NK-92 treated with Interleukin-12 subunit alpha and Interleukin-12 subunit beta, amount 100 ng/mL, for 24 hours (cell line): ENCODE data around the gene ROBO1.

Experiments
- DNase-seq: peaks from one replicate; lab custom pipeline; 2025; lab: John Stamatoyannopoulos, UW

Gene ROBO1

DNA sequence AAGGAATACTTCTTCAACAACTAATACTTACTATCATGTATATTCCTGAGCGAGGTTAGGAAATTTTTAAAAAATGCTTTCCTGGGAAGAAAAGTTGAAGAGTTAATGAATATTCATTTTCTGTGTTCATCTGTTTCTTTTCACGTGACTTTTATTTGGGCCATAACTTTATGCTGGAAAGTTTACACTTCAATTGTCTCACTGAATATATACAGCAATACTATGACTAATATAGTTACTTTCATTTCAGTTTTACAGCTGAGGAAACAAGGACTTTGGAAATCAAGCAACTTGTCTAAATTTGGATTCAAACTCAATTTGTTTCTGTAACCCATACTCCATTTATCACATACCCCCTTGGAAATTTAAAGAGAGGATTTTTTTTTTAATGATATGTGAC lies 894.2 kb downstream of the ROBO1 start:
- no peak for DNase-seq

DNA sequence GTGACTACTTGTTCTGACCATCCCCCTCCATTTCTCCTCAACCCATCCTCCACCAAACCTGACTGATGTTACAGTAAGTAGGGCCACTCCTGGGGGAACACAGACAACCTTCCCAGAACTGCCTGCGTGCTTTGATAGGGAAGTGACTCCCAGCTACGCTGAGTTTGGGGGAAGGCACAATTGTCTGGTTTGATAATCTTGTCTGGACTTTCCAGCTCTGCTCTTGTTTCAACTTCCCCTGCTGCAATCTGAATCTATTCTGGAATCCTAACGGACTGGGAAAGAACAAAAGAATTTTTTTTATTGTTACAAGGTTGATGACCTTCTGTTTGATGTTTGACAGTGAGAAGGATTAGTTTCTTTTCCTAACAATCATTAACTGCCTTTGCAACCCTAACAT lies 895.6 kb downstream of the ROBO1 start:
- DNase-seq, result no peak

DNA sequence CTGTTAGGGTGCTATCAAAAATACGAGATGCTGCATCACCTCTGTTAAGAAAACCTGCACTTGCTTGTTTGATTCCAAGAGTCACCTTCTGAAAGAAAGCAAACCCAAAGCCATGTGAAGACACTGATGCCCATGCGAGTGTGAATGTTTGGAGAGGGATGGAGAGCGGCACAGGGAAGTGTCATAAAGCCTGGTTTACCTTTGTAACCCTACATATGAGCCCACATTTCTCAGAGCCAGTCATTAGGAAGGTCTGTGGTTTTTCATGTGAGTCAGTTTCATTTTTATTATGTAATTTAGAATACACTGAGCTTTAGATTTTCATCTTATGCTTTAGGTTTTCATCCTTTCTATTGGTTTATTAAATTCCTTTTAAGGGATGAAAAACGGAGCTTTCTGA lies 896.8 kb downstream of the ROBO1 start:
- DNase-seq, result no peak

DNA sequence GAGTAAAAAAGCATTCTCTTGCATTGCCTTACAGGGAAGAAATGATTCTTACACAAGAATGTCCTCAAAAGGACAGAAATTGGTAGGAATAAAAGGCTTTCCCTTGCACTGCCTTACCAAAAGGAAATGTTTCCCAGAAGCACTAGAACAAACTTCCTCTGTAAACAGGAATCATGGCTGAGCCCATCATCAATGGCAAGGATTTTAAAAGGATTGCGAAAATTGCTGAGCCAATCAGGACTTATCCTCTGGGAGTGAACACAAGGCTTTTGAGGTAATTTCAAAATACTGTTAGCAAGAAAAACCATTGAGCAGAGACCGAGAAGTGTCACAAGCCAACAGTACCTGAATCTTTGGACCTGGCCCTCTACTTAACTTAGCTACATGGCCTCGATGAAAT lies 897.3 kb downstream of the ROBO1 start:
- no peak for DNase-seq

DNA sequence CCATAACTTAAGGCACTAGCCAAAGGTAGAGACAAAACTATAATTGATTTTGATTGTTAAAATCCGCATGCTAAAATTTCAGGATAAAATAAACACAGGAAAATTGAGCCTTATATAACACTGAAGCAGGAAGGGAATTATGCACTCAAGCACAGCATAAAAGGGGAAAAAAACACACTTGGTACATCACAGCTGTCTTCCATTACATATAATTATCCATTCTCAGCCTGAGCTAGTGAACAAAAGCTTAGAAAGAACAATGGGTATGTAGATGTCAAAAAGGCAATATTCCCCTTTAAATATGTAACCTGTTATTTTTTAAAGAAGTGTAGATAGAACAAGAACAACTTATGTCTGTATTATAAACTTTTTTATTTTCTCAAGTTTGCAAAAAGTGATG lies 899.2 kb downstream of the ROBO1 start:
- DNase-seq, result no peak

DNA sequence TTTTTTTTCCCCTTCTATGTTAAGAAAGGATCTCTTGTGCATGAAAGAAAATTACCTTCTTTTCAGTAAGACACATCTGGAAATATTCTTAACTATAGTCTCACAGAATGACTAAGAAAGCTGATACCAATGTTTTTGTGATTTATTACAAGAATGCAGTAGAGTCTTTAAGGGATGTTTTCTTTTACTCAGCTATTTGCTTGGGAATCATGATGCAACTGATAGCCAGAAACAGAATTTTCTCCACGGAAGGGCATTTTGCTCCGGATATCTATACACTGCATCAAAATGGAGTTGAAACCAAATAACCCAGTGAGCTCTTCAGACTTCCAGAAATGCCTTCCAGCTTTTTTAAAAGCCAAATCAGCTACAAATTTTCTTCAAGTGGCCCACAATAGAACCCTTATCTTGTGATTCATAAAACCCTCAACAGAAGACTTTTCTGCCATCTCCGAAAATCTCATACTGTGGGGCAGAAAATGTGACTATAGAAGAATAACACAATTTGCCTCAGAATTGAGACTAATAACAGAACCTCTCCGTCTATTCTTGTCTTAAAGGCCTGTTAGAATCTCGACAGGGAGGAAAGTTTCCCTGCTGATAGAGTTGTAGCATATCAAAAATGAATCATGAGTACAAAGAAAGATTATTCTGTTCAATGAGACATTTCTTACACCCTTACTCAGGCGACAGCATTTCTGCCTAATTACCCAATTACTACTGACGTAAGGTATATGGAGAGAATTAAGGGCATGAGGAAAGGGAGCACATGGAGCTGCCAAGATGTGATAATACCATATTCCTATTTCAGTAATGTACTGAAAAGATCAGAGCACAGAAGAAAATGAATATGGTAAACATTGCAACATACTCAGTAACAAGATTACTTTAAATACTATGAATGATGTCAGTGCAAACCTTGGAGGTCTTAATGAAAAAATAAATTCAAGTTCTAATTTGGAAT lies 900.1 kb downstream of the ROBO1 start:
- DNase-seq, result no peak

DNA sequence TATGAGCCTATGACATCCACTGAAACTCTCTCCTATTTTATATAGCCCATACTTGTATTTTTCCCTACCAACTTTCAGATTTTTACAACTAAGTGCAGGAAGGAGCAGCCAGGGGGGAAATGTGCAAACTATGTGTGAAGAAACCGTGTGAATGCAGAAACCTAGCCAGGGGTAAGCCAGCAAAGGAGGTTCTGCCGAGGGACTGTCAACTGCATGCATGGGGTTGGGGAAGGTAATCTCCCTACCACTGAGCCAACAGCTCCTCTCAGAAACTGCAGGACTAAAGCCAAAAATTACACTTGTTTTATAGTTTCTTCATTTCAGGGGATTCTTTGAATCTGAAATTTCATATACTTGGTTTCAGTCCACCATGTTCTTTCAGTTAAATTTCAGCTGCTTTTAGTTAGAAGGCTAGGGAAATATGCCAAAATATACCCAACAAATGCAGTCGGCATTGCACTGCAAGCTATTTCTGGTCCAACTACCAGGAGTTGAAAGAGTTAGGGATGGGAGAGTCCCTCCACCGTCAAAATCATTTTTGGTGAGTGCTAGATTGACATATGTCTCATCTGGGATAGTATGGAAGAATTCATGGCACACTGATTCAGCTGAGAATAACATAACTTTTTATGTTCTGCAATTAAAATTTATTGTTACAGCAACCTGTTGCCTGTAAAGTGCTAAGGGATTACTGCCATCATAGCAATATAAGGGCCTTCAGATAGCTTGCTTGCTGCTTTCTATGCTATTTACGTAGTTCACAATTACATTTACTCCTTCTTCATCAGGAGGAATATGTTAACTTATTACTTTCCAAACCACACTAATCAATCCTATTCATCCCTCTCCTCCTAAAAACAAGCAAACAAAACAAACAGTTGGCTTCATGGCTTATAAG lies 904.2 kb downstream of the ROBO1 start:
- DNase-seq, result no peak

DNA sequence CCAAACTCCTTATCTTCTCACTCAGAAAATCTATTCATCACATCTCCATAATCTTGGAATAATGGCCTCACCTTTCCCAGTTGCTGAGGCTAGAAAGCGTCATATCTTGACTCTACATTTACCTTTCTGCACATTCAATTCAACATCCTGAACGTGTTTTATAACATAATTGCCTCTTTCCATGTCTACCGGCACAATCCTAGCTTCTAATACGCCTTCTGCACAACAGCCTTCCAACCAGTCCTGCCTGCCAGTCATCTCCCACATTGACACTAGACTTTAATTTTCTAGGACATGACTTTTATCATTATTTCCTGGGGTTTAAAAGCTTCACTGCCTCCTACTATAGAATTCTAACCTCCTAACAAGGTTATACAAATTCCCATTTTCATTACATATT lies 906.6 kb downstream of the ROBO1 start:
- no peak for DNase-seq

DNA sequence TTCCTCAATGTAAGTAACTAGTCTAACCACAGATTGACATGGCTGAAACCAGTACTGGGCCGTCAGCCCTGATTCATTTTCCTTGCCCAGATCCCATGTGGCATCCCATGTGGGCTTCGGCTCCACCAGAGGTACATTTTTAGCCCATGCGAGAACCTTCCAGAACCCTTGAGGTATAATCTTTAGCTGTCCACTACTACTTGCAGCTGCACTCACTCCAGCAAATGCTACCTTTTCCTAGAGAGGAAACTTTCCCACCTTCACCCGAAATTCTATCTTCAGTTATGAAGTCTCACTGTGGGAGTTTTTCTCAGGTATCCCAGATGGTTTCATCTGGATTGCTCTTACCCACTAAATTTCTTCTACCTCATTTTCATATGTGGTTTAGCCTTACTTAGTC lies 907.2 kb downstream of the ROBO1 start:
- no peak for DNase-seq

DNA sequence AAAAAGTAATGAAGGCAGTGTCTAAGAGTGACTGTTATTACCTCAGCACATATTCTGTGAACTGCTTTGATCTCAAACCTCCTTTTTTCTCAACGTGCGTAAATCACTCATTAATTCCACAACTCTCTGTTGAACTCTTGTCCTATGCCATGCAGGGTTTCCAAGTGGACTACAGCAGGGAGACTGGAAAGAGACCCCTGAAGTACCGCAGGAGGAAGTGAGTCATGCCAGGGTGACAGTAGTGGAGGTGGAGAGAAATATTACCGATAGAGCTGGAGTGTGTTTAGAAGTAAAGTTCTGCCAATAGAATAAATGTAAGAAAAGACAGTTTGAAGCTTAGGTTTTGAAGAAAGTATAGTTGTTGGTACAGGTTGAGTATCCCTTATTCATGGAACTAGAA lies 908.9 kb downstream of the ROBO1 start:
- DNase-seq, result no peak

DNA sequence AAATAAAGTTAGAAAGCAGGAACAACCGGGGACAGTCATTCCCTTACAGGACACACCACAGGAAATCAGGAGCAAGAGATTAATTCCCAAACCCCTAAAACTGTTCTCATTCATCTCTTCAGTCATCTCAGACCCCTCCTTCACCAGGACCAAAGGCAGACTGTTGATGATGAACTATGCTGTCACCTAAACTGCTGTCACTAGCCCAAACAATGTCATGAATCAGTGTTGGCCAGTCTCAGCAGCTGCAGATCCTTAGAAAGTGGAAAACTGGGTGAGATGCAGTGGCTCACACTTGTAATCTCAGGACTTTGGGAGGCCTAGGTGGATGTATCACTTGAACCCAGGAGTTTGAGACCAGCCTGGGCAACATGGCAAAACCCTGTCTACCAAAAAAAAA lies 909.6 kb downstream of the ROBO1 start:
- no peak for DNase-seq

DNA sequence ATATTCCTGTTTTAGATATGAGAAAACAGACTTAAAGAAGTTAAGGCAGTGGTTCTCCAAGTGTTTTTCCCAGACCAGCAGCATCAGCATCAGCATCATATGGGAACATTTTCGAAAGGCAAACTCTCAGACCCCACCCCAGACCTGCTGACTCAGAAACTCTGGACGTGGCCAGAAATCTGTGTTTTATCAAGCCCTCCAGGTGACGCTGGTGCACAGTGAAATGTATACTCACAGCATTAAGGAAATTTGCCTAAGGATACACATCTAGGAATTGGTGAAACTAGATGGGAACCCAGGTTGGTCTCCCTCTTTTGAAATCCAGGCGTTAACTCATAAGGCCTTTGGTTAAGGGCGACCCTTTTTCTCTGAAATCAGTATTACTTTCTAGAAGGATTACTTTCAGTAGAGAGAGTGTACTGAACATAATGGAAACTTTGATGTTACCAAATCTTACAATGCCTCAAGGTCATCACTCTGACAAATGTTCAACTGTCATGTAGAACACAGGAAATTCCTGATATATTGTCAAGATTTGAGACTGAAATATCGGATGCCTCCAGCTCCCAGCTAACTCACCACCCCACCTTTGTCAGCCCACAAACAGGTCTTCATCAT lies 910.2 kb downstream of the ROBO1 start:
- no peak for DNase-seq

DNA sequence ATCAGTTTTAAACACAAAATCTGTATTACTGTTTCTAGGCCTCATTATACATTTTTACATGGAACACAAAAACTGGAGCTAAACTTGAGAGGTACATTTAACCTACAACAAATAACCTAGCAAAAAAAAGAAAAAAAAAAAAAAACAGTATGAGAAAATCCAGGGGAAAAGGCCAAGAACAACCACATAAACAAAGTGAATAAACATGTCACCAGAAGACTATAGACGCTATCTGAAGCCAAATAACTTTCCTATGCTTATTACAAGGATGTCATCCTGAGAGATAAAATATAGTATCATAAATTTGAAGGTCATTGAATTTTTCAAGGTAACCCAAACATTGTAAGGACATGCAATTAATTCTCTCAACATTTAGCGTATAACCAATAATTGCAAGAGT lies 911.6 kb downstream of the ROBO1 start:
- DNase-seq, result no peak

DNA sequence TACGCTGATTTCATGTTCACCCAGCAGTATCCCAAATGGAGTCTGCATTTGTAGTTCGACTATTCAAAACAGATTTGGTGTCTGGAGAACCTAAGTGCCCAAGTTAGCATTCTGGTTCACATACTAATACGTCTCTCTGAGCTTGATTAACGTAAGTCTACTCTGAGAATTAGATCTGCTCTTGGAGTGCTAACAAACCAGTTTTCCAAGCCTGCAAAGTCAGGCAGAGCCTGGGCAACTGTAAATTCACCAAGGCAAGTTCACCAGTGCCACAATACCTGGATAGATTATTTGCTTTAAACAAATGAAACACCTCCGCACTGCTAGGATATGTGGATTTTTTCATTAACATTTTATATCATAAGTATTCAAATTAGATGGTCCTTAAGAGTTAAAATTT lies 912.6 kb downstream of the ROBO1 start:
- DNase-seq, result no peak

DNA sequence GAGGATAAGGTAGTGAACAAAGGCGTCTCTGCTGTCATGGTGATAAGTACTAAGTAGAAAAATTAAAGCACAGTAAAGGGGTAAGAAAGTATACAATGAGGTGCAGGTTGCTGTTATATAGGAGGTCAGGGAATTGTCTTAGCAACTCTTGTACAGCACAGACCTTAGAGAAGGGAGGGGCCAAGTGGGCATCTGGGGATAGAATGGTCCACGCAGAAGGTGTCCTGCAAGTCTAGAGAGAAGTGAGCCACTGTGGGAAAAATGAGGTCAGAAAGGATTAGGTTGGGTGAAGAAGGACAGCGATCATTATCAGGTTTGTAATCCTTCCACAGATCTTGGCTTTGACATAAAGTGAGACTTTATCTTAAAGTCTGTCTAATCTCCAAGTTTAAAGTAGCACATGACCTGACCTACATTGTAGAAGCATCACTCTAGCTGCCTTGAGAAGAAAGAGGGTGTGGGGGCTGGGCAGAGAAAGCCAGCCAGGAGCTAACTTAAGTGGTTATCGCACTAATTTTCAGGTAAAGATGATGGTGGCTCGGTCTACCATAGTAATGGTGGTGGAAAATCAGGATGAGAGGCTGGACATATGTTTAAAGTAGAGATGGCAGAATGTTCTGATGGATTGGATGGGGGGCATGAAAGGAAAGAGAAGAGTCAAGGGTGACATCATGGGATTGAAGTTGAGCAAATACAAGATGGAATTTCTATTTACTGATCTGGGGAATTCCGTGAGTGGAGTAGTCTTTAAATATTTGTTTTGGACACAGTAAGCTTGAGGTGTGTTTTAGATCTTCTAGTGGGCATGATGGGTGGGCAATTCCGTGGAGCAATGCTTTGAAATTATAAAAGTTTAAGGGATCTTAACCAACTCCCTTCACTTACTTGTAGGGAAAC lies 919.2 kb downstream of the ROBO1 start:
- DNase-seq, result no peak

DNA sequence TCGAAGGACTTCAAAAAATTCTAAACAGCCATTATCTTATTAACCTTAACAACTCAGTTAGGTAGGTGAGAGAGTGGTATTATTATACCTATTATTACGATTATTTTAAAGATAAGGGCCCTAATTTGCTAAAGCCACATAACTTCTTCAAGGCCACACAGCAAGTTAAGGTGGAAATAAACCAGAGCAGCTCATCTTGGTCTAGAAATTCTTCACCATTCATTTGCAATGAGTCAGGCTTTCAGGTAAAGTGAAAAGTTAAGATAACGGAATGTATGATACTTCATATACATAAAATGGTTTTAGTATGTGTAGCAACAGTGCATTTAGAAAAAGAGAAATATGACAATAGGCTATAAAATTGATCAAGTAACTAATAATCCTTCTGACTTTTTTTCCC lies 920.2 kb downstream of the ROBO1 start:
- DNase-seq, result no peak

DNA sequence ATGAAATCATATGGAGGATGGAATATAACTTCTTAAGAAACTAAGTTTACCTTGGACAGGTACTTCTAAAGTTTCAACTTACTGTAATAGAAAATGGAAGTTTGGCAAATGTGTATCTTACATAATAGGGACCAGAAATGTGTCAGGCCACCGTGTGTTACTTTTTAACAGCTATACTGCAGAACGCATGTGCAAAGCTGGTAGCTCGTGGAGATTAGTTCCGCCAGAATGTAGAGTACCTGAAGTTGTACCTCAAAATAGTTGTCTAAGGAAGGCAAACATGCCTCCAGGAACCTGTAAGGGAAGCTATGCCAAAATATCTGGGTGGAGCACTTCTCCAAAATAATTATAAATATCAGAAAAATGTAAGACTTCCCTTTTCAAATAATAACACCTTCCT lies 920.6 kb downstream of the ROBO1 start:
- no peak for DNase-seq

DNA sequence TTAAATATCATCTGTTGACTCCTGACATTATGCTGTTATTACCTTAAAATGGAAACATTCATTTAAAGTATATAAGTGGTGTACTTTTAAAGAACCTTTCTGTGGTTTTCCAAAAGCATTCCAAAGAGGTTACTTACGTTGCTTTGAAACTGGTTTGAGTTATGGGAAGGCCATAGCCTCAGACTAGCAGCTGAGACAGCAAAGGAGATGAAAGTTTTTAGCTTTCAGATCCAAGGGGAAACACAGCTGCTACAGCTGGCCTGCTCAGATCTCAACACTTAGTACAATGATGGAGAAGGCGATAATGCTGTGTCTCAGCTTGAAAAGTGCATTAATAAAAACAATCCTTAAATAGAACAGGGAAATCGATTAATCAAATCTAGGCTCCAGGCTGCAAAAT lies 921.1 kb downstream of the ROBO1 start:
- no peak for DNase-seq

DNA sequence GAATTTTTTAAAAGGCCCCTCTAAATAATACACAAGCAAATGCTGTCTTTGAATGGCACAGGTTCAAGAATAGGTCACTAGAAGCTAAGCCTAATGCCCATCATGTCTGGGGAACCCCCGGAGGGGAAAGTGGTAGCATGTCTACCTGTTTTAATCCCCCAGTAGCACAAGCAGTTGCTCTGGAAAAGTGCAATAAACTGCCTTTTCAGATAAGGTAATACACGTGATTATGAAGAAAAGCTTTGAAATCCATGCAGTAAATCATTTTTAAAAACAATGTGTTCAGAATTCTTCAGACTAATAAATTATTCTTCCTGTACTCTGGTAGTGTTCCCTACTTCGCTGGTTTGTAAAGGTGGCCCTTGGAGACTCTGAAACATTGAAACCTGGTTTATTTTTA lies 922.2 kb downstream of the ROBO1 start:
- no peak for DNase-seq

DNA sequence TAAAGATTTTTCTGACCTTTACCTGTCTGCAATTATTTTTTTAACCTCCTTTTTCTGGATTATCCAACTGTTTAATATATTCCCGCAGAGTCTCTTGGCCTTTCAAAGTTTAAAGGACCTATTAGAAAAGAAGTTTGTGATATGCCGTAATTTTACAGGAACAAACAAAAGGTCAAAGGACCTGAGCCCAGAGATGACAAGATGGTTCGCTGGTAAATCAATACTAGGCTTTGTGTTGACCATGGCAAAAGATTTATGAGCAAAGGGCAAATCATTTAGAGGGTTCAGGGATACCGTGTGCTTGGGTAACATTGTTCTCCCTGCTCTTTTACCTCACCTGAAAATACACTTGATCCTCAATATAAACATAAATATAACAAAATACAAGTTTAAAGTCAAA lies 923.5 kb downstream of the ROBO1 start:
- DNase-seq, result no peak

DNA sequence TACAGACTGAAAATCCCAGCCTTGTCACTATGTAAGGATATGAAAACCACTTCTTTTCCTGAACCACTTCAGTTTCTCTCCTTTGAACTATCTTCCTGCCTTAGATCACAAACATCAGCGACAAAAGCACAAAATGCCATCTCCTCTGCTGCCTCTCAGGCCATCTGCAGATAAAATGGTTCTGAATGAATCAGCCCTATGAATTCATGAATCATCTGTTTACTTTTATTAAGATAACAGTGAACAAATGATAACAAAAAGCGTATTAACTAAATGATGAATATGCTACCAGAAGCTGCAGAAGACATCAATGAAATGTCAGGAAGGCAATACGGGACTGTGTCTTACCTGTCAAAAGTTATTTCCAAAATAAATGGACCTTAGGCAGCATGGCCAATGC lies 928.1 kb downstream of the ROBO1 start:
- DNase-seq, result no peak

DNA sequence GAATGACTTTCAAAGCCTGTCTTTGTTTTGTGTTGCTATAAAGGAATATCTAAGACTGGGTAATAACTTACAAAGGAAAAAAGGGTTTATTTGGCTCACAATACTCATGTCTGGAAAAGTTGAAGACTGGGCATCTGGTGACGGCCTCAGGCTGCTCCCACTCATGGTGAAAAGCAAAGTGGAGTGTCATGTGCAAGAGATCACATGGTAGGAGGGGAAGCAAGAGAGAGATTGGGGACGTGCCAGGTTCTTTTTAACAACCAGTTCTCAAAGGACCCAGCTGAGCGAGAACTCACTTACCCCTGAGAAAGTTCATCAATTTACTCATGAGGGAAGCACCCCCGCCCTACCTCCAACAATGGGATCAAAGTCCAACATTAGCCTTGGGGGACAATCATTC lies 929.4 kb downstream of the ROBO1 start:
- no peak for DNase-seq
